Right kidney (tissue), 9 donors: ENCODE results near the gene CCDC12.

Experiments used
- DNase-seq: peaks from one replicate; pipeline ENCODE4 v3.0.0-alpha.2; 2016
- long read RNA-seq, 8 donors: transcript quantifications; one replicate each; lab custom pipeline, GENCODE V29; 2026

Gene CCDC12
- long read RNA-seq, donor 1, transcript CCDC12-211 (1 exons, 2,412 nt): major isoform, 20 of 59 reads
- long read RNA-seq, donor 1, partial matches to known transcripts: 35 of 59 reads
- long read RNA-seq, donor 1, other reads (novel, unspliced or antisense): 0 of 59 reads
- long read RNA-seq, donor 2, transcript CCDC12-211 (1 exons, 2,412 nt): major isoform, 9 of 26 reads
- long read RNA-seq, donor 2, partial matches to known transcripts: 15 of 26 reads
- long read RNA-seq, donor 2, other reads (novel, unspliced or antisense): 0 of 26 reads
- long read RNA-seq, donor 3, transcript CCDC12-211 (1 exons, 2,412 nt): major isoform, 5 of 22 reads
- long read RNA-seq, donor 3, partial matches to known transcripts: 14 of 22 reads
- long read RNA-seq, donor 3, other reads (novel, unspliced or antisense): 0 of 22 reads
- long read RNA-seq, donor 4, transcript CCDC12-211 (1 exons, 2,412 nt): major isoform, 9 of 52 reads
- long read RNA-seq, donor 4, partial matches to known transcripts: 37 of 52 reads
- long read RNA-seq, donor 4, other reads (novel, unspliced or antisense): 0 of 52 reads
- long read RNA-seq, donor 5, transcript CCDC12-211 (1 exons, 2,412 nt): major isoform, 12 of 54 reads
- long read RNA-seq, donor 5, partial matches to known transcripts: 40 of 54 reads
- long read RNA-seq, donor 5, other reads (novel, unspliced or antisense): 0 of 54 reads
- long read RNA-seq, donor 6, transcript CCDC12-211 (1 exons, 2,412 nt): major isoform, 14 of 45 reads
- long read RNA-seq, donor 6, partial matches to known transcripts: 20 of 45 reads
- long read RNA-seq, donor 6, other reads (novel, unspliced or antisense): 7 of 45 reads
- long read RNA-seq, donor 7, transcript CCDC12-211 (1 exons, 2,412 nt): major isoform, 24 of 79 reads
- long read RNA-seq, donor 7, partial matches to known transcripts: 47 of 79 reads
- long read RNA-seq, donor 7, other reads (novel, unspliced or antisense): 0 of 79 reads
- long read RNA-seq, donor 8, transcript CCDC12-211 (1 exons, 2,412 nt): major isoform, 8 of 43 reads
- long read RNA-seq, donor 8, partial matches to known transcripts: 30 of 43 reads
- long read RNA-seq, donor 8, other reads (novel, unspliced or antisense): 0 of 43 reads

- peak; percentile 99 for DNase-seq
Observed at GRCh38 chr3:46976326-46977190, at the start of gene CCDC12. TSS of gene CCDC12 (minus strand) at chr3:46976745. CDS start at chr3:46976732, 13 bp downstream.

GRCh38 chr3:47024932-47025331, 48.4 kb upstream of the CCDC12 start:
- no peak for DNase-seq

GRCh38 chr3:47022641-47023071, 46.1 kb upstream of the CCDC12 start:
- no peak for DNase-seq

- no peak for DNase-seq
Observed at GRCh38 chr3:47020311-47020710, 43.8 kb upstream of the CCDC12 start.

- DNase-seq: no peak
Observed at GRCh38 chr3:47019201-47019600, 42.7 kb upstream of the CCDC12 start.

GRCh38 chr3:47018269-47018611, 41.7 kb upstream of the CCDC12 start:
- no peak for DNase-seq

- DNase-seq: no peak
Observed at GRCh38 chr3:47017504-47018268, 41.1 kb upstream of the CCDC12 start.

GRCh38 chr3:47016934-47017435, 40.4 kb upstream of the CCDC12 start:
- DNase-seq: no peak

GRCh38 chr3:47016086-47016933, 39.8 kb upstream of the CCDC12 start:
- DNase-seq: no peak

GRCh38 chr3:47015151-47015550, 38.6 kb upstream of the CCDC12 start:
- no peak for DNase-seq

GRCh38 chr3:47014036-47014435, 37.5 kb upstream of the CCDC12 start:
- DNase-seq: no peak

GRCh38 chr3:47013231-47013630, 36.7 kb upstream of the CCDC12 start:
- no peak for DNase-seq

GRCh38 chr3:47012342-47013230, 36.0 kb upstream of the CCDC12 start:
- no peak for DNase-seq

- DNase-seq: no peak
Observed at GRCh38 chr3:47011371-47011770, 34.8 kb upstream of the CCDC12 start.

- DNase-seq: no peak
Observed at GRCh38 chr3:47010910-47011309, 34.4 kb upstream of the CCDC12 start.

GRCh38 chr3:47010111-47010712, 33.7 kb upstream of the CCDC12 start:
- DNase-seq: no peak

GRCh38 chr3:47009225-47010110, 32.9 kb upstream of the CCDC12 start:
- DNase-seq: peak; percentile 94
